ENCODE results near the gene C1orf115.

The C1orf115 gene

GRCh38 chr1:220691053-220691684, 1.0 kb downstream of the C1orf115 start:
- no peak for DNase-seq (ENCODE audit: low read depth)
- H3K4me3 ChIP-seq (ENCODE audit: low read depth, low read length), result no peak overlapping the region

- no peak overlapping the region for H3K4me3 ChIP-seq (ENCODE audit: low read depth, low read length)
- no peak for DNase-seq (ENCODE audit: low read depth)
Measured at GRCh38 chr1:220692436-220693228, 2.5 kb downstream of the C1orf115 start.

GRCh38 chr1:220694866-220695382, 4.8 kb downstream of the C1orf115 start:
- H3K4me3 ChIP-seq (ENCODE audit: low read depth, low read length), result no peak overlapping the region
- no peak for DNase-seq (ENCODE audit: low read depth)

- DNase-seq (ENCODE audit: low read depth), result no peak
- no peak overlapping the region for H3K4me3 ChIP-seq (ENCODE audit: low read depth, low read length)
Measured at GRCh38 chr1:220695426-220695825, 5.3 kb downstream of the C1orf115 start.

- no peak for DNase-seq (ENCODE audit: low read depth)
- no peak overlapping the region for H3K4me3 ChIP-seq (ENCODE audit: low read depth, low read length)
Measured at GRCh38 chr1:220696226-220696862, 6.2 kb downstream of the C1orf115 start.

- no peak overlapping the region for H3K4me3 ChIP-seq (ENCODE audit: low read depth, low read length)
- DNase-seq (ENCODE audit: low read depth), result no peak
Measured at GRCh38 chr1:220696863-220697231, 6.7 kb downstream of the C1orf115 start.

GRCh38 chr1:220697326-220697725, 7.2 kb downstream of the C1orf115 start:
- DNase-seq (ENCODE audit: low read depth), result no peak
- no peak overlapping the region for H3K4me3 ChIP-seq (ENCODE audit: low read depth, low read length)

GRCh38 chr1:220698607-220699016, 8.4 kb downstream of the C1orf115 start:
- H3K4me3 ChIP-seq (ENCODE audit: low read depth, low read length), result no peak overlapping the region
- DNase-seq (ENCODE audit: low read depth), result no peak

GRCh38 chr1:220699044-220699443, 8.9 kb downstream of the C1orf115 start:
- DNase-seq (ENCODE audit: low read depth), result no peak
- no peak overlapping the region for H3K4me3 ChIP-seq (ENCODE audit: low read depth, low read length)

GRCh38 chr1:220700556-220701179, 10.5 kb downstream of the C1orf115 start:
- H3K4me3 ChIP-seq (ENCODE audit: low read depth, low read length), result no peak overlapping the region
- DNase-seq (ENCODE audit: low read depth), result no peak

- H3K4me3 ChIP-seq (ENCODE audit: low read depth, low read length), result no peak overlapping the region
- no peak for DNase-seq (ENCODE audit: low read depth)
Measured at GRCh38 chr1:220701974-220702373, 11.8 kb downstream of the C1orf115 start.

- no peak for DNase-seq (ENCODE audit: low read depth)
- H3K4me3 ChIP-seq (ENCODE audit: low read depth, low read length), result no peak overlapping the region
Measured at GRCh38 chr1:220702733-220703270, 12.6 kb downstream of the C1orf115 start.

- no peak for DNase-seq (ENCODE audit: low read depth)
- H3K4me3 ChIP-seq (ENCODE audit: low read depth, low read length), result no peak overlapping the region
Measured at GRCh38 chr1:220703305-220703704, 13.1 kb downstream of the C1orf115 start.

- DNase-seq (ENCODE audit: low read depth), result no peak
- no peak overlapping the region for H3K4me3 ChIP-seq (ENCODE audit: low read depth, low read length)
Measured at GRCh38 chr1:220705782-220706181, 15.6 kb downstream of the C1orf115 start.

- H3K4me3 ChIP-seq (ENCODE audit: low read depth, low read length), result no peak overlapping the region
- DNase-seq (ENCODE audit: low read depth), result no peak
Measured at GRCh38 chr1:220706480-220706879, 16.3 kb downstream of the C1orf115 start.

GRCh38 chr1:220707160-220707559, 17.0 kb downstream of the C1orf115 start:
- H3K4me3 ChIP-seq (ENCODE audit: low read depth, low read length), result no peak overlapping the region
- DNase-seq (ENCODE audit: low read depth), result no peak

GRCh38 chr1:220708244-220708643, 18.1 kb downstream of the C1orf115 start:
- no peak for DNase-seq (ENCODE audit: low read depth)
- H3K4me3 ChIP-seq (ENCODE audit: low read depth, low read length), result no peak overlapping the region

- H3K4me3 ChIP-seq (ENCODE audit: low read depth, low read length), result no peak overlapping the region
- DNase-seq (ENCODE audit: low read depth), result no peak
Measured at GRCh38 chr1:220708936-220709801, 19.0 kb downstream of the C1orf115 start.

- H3K4me3 ChIP-seq (ENCODE audit: low read depth, low read length), result no peak overlapping the region
- DNase-seq (ENCODE audit: low read depth), result no peak
Measured at GRCh38 chr1:220710333-220710732, 20.2 kb downstream of the C1orf115 start.

Data from skeletal muscle cell (primary cell).